ENCODE results near the gene AFAP1.

Gene AFAP1

GRCh38 chr4:7910263-7910896, 29.3 kb downstream of the AFAP1 start:
- DNase-seq: no peak

GRCh38 chr4:7909463-7910262, 30.0 kb downstream of the AFAP1 start:
- no peak for DNase-seq

GRCh38 chr4:7908668-7909067, 31.0 kb downstream of the AFAP1 start:
- DNase-seq: no peak

GRCh38 chr4:7907142-7907541, 32.5 kb downstream of the AFAP1 start:
- no peak for DNase-seq

GRCh38 chr4:7906171-7906701, 33.4 kb downstream of the AFAP1 start:
- no peak for DNase-seq

- no peak for DNase-seq
Measured at GRCh38 chr4:7904952-7905915, 34.4 kb downstream of the AFAP1 start.

- no peak for DNase-seq
Measured at GRCh38 chr4:7903791-7904516, 35.7 kb downstream of the AFAP1 start.

- no peak for DNase-seq
Measured at GRCh38 chr4:7902826-7903225, 36.8 kb downstream of the AFAP1 start.

GRCh38 chr4:7902101-7902553, 37.5 kb downstream of the AFAP1 start:
- DNase-seq: no peak

- DNase-seq: no peak
Measured at GRCh38 chr4:7901311-7901885, 38.3 kb downstream of the AFAP1 start.

GRCh38 chr4:7900334-7900909, 39.2 kb downstream of the AFAP1 start:
- DNase-seq: no peak

GRCh38 chr4:7899184-7899869, 40.3 kb downstream of the AFAP1 start:
- no peak for DNase-seq

GRCh38 chr4:7898385-7898784, 41.3 kb downstream of the AFAP1 start:
- no peak for DNase-seq

GRCh38 chr4:7897811-7898210, 41.9 kb downstream of the AFAP1 start:
- DNase-seq: no peak

- DNase-seq: no peak
Measured at GRCh38 chr4:7894677-7895181, 44.9 kb downstream of the AFAP1 start.

- DNase-seq: no peak
Measured at GRCh38 chr4:7894098-7894676, 45.5 kb downstream of the AFAP1 start.

GRCh38 chr4:7893539-7893938, 46.1 kb downstream of the AFAP1 start:
- DNase-seq: no peak

GRCh38 chr4:7892212-7893019, 47.2 kb downstream of the AFAP1 start:
- DNase-seq: no peak

GRCh38 chr4:7890635-7891393, 48.8 kb downstream of the AFAP1 start:
- DNase-seq: no peak

Measured in activated CD8-positive, alpha-beta memory T cell treated with anti-CD3 and anti-CD28 coated beads for 24 hours (primary cell).